GM19351 (cell line): ENCODE measurements around the gene CKAP2.
"Not testable (repeated sequence)": the region's sequence is repeated elsewhere in the genome, so short reads cannot be mapped to it uniquely, and the experiment has no call there.

Experiments
- ATAC-seq: cut with Tn5 transposase; IDR thresholded peaks from one replicate; pipeline ENCODE4 v1.9.1; 2021; ENCODE audit warnings: mild to moderate bottlenecking, moderate library complexity; ENCODE audit not compliant: unreplicated experiment

The CKAP2 gene

GRCh38 chr13:52450793-52451116 lies 4.5 kb upstream of the CKAP2 start:
- ATAC-seq: no peak

GRCh38 chr13:52451135-52451804 lies 4.0 kb upstream of the CKAP2 start:
- no peak for ATAC-seq

DNA sequence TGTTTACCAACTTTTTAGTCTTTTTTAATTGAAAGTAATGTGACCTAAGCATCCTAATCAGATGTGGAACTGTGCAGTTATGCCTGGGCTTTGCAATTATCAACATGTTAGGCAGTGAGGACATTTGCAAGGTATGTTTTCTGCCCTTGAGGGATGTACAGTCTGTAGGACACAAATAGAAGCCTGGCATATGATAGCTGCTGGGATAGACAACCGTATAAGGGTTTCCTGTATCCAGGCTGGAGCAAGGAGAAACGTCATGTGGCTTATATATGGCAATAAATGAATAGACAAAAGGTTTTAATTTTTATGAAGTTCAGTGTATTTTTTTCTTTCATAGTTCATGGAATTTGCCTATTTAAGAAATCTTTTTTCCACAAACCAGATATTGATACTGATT lies 2.8 kb upstream of the CKAP2 start:
- no peak for ATAC-seq

DNA sequence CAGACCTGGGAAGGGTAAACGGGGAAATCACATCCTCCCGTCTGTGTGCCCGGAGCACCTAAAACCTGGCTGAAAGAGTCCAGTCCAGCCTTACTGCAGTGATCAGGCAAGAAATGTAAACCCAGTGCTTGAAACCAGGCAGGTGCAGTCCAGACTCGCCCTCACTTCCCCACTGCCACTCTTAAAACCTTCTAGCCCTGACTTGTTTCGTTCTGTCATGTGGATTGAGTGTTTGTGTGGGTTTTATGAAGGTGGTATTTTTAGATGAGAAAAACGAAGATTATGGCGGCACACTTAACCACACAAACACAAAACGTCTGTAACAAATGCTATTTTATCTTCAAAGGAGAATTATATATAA lies 839 bp upstream of the CKAP2 start:
- peak; percentile 34 for ATAC-seq

DNA sequence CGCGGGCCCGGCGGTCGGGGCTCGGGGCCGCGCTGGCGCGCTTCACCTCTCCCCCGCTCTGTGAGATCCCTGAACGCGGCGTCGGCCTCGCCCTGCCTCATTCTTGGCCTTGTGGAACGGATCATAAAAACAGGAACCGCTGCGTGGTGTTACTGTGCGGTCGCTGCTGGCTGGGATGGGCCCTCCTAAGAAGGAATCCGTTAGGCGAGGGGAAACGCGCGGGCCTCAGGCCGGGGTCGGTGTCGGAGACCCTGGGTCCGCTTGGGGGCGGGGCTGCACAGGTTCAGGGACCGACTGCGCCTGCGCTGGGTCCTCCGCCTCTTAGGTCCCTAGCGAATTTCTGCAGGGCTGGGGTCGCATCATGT lies 381 bp downstream of the CKAP2 start:
- ATAC-seq: peak; percentile 31

DNA sequence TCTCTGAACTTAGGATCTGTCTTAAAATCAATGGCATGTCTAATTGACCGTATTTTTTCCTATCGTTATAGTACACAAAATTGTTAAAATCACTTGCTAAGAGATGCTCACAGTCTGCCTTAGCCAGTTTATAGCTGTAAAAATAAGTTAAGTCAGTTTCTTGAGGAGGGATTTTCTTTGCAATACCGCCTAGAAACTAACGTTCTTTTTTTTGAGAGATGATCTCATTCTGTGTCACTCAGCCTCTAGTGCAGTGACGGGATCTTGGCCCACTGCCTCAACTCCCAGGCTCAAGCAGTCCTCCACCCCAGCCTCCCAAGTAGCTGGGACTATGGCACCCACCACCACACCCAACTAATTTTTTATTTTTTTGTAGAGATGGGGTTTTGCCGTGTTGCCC lies 4.4 kb downstream of the CKAP2 start:
- ATAC-seq: no peak

- no peak for ATAC-seq
Measured at GRCh38 chr13:52461265-52461664, 6.0 kb downstream of the CKAP2 start.

GRCh38 chr13:52463526-52463925 lies 8.2 kb downstream of the CKAP2 start:
- ATAC-seq: no peak

DNA sequence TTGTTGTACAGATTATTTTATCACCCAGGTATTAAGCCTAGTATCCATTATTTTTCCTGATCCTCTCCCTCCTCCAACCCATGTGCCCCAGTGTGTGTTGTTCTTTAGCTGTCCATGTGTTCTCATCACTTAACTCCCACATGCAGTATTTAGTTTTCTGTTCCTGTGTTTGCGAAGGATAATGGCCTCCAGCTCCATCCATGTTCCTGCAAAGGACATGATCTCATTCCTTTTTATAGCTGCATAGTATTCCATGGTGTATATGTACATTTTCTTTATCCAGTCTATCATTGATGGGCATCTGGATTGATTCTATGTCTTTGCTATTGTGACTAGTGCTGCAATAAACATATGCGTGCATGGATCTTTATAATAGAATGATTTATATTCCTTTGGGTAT lies 13.2 kb downstream of the CKAP2 start:
- not testable (repeated sequence) for ATAC-seq

GRCh38 chr13:52480677-52481428 lies 25.6 kb downstream of the CKAP2 start:
- not testable (repeated sequence) for ATAC-seq

GRCh38 chr13:52487078-52487477 lies 31.8 kb downstream of the CKAP2 start:
- ATAC-seq: not testable (repeated sequence)

DNA sequence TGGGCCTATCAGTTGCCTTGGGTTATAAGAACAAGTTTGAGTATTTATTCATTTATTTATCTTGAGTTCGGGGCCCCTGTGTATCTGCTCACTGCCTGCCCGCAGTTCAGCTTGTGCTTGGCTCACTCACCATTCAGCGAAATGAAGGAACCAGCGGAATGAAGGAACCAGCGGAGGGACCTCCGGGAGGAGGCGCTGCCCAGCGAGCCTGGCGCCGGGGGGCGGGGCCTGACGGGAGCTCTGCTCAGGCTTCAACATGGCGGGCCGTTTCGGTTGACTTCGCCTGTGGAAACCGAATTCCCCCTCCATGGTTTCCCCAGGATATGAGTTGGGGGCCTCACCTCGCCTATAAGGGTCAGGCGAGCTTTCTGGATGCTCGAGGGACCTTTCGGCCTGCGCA lies 33.5 kb downstream of the CKAP2 start:
- ATAC-seq: not testable (repeated sequence)

DNA sequence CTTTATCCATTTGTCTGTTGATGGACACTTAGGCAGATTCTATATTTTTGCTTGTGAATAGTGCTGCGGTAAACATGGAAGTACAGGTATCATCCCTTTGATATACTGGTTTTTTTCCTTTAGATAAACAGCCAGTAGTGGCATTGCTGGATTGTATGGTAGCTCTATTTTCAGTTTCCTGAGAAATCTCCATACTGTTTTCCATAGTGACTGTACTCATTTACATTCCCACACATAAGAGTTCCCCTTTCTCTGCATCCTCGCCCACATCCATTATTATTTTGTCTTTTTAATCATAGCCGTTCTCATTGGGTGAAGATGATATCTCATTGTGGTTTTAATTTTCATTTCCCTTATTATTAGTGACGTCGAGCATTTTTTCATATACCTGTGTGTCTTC lies 35.7 kb downstream of the CKAP2 start:
- not testable (repeated sequence) for ATAC-seq

DNA sequence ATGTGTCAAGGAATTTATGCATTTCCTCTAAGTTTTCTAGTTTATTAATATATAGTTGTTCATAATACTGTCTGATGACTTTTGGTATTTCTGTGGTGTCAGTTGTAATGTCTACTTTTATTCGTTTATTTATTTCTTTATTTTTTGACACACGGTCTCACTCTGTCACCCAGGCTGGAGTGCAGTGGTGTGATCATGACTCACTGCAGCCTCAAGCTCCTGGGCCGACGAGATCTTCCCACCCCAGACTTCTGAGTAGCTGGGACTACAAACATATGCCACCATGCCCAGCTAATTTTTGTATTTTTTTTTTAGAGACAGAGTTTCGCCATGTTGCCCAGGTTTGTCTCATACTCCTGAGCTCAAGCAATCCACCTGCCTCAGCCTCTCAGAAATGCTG lies 39.0 kb downstream of the CKAP2 start:
- ATAC-seq: not testable (repeated sequence)

- not testable (repeated sequence) for ATAC-seq
Measured at GRCh38 chr13:52497979-52498378, 42.7 kb downstream of the CKAP2 start.

DNA sequence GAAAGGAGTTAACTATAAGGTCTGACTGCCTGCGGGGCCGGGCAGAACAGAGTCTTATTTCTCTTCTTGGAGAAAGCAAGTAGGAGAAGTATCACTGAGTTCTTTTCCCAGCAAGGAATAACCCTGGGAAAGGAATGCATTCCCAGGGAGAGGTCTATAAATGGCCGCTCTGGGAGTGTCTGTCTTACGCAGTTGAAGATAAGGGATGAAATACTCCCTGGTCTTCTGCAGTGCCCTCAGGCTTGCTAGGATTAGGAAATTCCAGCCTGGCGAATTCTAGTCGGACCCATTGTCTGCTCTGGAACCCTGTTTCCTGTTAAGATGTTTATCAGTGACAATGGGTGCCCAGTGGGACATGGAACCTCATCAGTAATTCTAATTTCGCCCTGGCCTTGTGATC lies 47.0 kb downstream of the CKAP2 start:
- not testable (repeated sequence) for ATAC-seq

DNA sequence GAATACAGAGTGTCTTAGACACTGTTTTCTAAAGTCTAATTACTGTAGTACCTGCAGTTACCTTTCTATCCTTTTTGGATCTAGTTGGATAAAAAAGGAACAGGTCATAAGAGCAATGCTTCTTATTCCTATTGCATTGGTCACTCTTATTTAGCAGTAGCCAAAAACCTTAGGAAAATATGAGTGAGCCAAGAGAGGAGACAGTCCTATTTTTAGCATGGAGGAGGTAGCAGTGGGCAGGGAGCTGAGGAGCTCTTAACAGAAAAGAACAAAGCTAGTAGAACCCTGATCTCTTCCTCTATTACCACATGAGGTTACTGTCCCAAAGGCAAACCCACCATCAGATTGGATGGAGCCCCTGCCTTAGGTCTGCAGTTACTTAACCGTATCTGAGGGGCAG lies 50.6 kb downstream of the CKAP2 start:
- ATAC-seq: not testable (repeated sequence)

GRCh38 chr13:52509532-52509931 lies 54.3 kb downstream of the CKAP2 start:
- ATAC-seq: not testable (repeated sequence)

- not testable (repeated sequence) for ATAC-seq
Measured at GRCh38 chr13:52510221-52510797, 55.0 kb downstream of the CKAP2 start.

GRCh38 chr13:52511598-52511997 lies 56.3 kb downstream of the CKAP2 start:
- ATAC-seq: not testable (repeated sequence)

GRCh38 chr13:52513957-52514596 lies 58.8 kb downstream of the CKAP2 start:
- ATAC-seq: not testable (repeated sequence)

DNA sequence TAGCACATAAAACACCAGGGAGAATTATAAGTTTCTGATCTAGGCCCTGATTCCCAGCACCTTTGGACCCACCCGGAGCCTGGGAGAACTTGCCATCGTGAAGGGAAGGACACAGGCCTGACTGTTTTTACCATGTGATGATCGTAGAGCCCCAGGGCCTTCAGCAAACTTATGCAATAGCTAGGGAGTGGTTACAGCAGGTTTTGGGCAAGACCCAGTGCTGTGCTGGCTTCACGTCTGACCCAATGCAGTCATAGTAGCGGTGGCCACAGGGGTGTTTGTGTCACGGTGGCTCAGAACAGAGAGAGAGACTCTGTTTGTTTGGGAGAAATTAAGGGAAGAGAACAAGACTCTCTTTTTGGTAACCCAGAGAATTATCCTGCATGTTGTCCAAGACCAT lies 68.0 kb downstream of the CKAP2 start:
- ATAC-seq: not testable (repeated sequence)
